HepG2 (cell line): ENCODE data around the gene SERBP1. TPM values are rescaled to one million over a fixed set of nuclear protein-coding genes. Genes with fewer than 3 reads are reported as not detected.

Experiments
- ATAC-seq: fragments of 200-7000 bp; cut with Tn5 transposase; 3 replicates; pipeline ENCODE4 v1.9.1; 2020; ENCODE audit warnings: mild to moderate bottlenecking, moderate library complexity
- BruUV-seq: library from RNA; stranded (reverse); fragments of 400-500 nt; replicated peaks from 2 replicates; lab custom pipeline; 2021; lab: Mats Ljungman, UMichigan
- CTCF ChIA-PET: fragments of 300-600 bp; formaldehyde crosslinking; extraction: SDS; loops from one replicate; lab custom pipeline; 2021; ENCODE audit warnings: low total read pairs, inconsistent platforms, low intra/inter-chr PET ratio; lab: Yijun Ruan, JAX
- POLR2A ChIA-PET: fragments of 350-600 bp; sonication (Branson Sonifier 250); formaldehyde crosslinking; loops from one replicate; lab custom pipeline; 2020; ENCODE audit warnings: antibody characterized with exemption, inconsistent platforms; lab: Yijun Ruan, JAX
- DNase-seq: peaks from one replicate; pipeline ENCODE4 v3.0.0-alpha.2; 2015; ENCODE audit warnings: low spot score
- FAIRE-seq: peaks from 3 replicates; lab custom pipeline; 2011; peaks lifted over from hg19 to GRCh38; lab: Jason Lieb, UNC
- H2AFZ ChIP-seq: one replicate; pipeline ENCODE4 v1.6.1; 2011; ENCODE audit warnings: low read length, inconsistent platforms
- H3K27ac ChIP-seq: fragments of 300-600 bp; 3 replicates; pipeline ENCODE4 v1.8.0; 2011; ENCODE audit warnings: mixed run types, mild to moderate bottlenecking, mixed read lengths, low read length, inconsistent platforms; ENCODE audit not compliant: insufficient read depth; ENCODE audit errors: extremely low read length
- H3K27me3 ChIP-seq, 2 experiments: fragments of 200-600 bp in 1 of 2; 2 replicates in 1 of 2; 3 replicates in 1 of 2; pipeline versions ENCODE4 v1.6.0 to v1.8.0; 2011; ENCODE audit warnings: low read length in 2 of 2, mild to moderate bottlenecking in 2 of 2, moderate library complexity in 2 of 2, inconsistent platforms in 1 of 2; ENCODE audit not compliant: insufficient read depth in 2 of 2, control insufficient read depth in 1 of 2
- H3K36me3 ChIP-seq, 2 experiments: fragments of 200-600 bp in 1 of 2; replicated peaks in 1 of 2; 2 replicates in 1 of 2; 3 replicates in 1 of 2; pipeline versions ENCODE4 v1.5.1 to v1.8.0; 2011; ENCODE audit warnings: low read length in 2 of 2, inconsistent platforms in 1 of 2; ENCODE audit not compliant: insufficient read depth in 2 of 2, control insufficient read depth in 1 of 2
- H3K4me1 ChIP-seq: 2 replicates; pipeline ENCODE4 v1.5.1; 2012; ENCODE audit warnings: low read length, inconsistent platforms; ENCODE audit not compliant: insufficient read depth
- H3K4me2 ChIP-seq: 2 replicates; pipeline ENCODE4 v1.6.0; 2011; ENCODE audit warnings: low read depth, low read length, inconsistent platforms
- H3K4me3 ChIP-seq, 3 experiments: fragments of 200-600 bp in 1 of 3; sonication (generic), shearing (Covaris generic) in 1 of 3; replicated peaks in 1 of 3; 2 replicates each; pipeline ENCODE4 v1.5.1; 2011 to 2016; ENCODE audit warnings: low read length in 3 of 3, inconsistent platforms in 2 of 3, low read depth in 2 of 3, mild to moderate bottlenecking in 2 of 3, control low read depth in 1 of 3, mixed read lengths in 1 of 3; ENCODE audit not compliant: insufficient read depth in 1 of 3
- H3K79me2 ChIP-seq: one replicate; pipeline ENCODE4 v1.6.1; 2011; ENCODE audit warnings: low read length, inconsistent platforms; ENCODE audit not compliant: insufficient read depth
- H3K9ac ChIP-seq: 2 replicates; pipeline ENCODE4 v1.6.0; 2011; ENCODE audit warnings: mild to moderate bottlenecking, low read depth, low read length, inconsistent platforms; ENCODE audit not compliant: insufficient read depth
- H3K9me3 ChIP-seq: 2 replicates; pipeline ENCODE4 v1.5.1; 2012; ENCODE audit warnings: mild to moderate bottlenecking, low read length
- H4K20me1 ChIP-seq: 2 replicates; pipeline ENCODE4 v1.6.0; 2011; ENCODE audit warnings: inconsistent platforms, mild to moderate bottlenecking, low read length, moderate library complexity; ENCODE audit not compliant: insufficient read depth
- MED13 ChIP-seq: sonication (generic); formaldehyde crosslinking; IDR thresholded peaks from 2 replicates; pipeline ENCODE4 v1.5.0; 2020; ENCODE audit warnings: missing genetic modification reagents
- MXD4 ChIP-seq: IDR thresholded peaks from 2 replicates; pipeline ENCODE4 v1.6.1; 2016; ENCODE audit warnings: mild to moderate bottlenecking, missing biosample characterization, missing genetic modification reagents
- MXI1 ChIP-seq: IDR thresholded peaks from 3 replicates; pipeline ENCODE4 v1.6.1; 2012; ENCODE audit warnings: low read depth, low read length, inconsistent platforms, borderline replicate concordance
- MYC ChIP-seq: sonication (generic); formaldehyde crosslinking; IDR thresholded peaks from 2 replicates; pipeline ENCODE4 v1.9.0; 2021; ENCODE audit warnings: missing genetic modification reagents, borderline replicate concordance
- PHF8 ChIP-seq: sonication (generic); formaldehyde crosslinking; IDR thresholded peaks from 2 replicates; pipeline ENCODE4 v1.5.0; 2020; ENCODE audit warnings: missing genetic modification reagents
- POLR2A ChIP-seq, 2 experiments: IDR thresholded peaks; 2 replicates each; pipeline ENCODE4 v1.6.1; 2011; ENCODE audit warnings: low read depth in 2 of 2, low read length in 2 of 2, mild to moderate bottlenecking in 1 of 2, moderate library complexity in 1 of 2; ENCODE audit not compliant: insufficient read depth in 1 of 2
- SAP130 ChIP-seq: IDR thresholded peaks from 2 replicates; pipeline ENCODE4 v1.6.1; 2016; ENCODE audit warnings: low read depth
- TAF1 ChIP-seq: sonication (generic); formaldehyde crosslinking; IDR thresholded peaks from 2 replicates; pipeline ENCODE4 v1.4.0; 2020; ENCODE audit warnings: missing genetic modification reagents
- TGIF2 ChIP-seq: IDR thresholded peaks from 2 replicates; pipeline ENCODE4 v1.6.1; 2016; ENCODE audit warnings: control low read depth, missing compliant biosample characterization
- WGBS: methylation state at CpG from one replicate; pipeline ENCODE4 v1.1.6; 2017; ENCODE audit warnings: low lambda C conversion rate; 5-methylcytosine and 5-hydroxymethylcytosine counted together
- in situ Hi-C: cut with HindIII; loops from 2 replicates; pipeline ENCODE4 v1.10.0; 2017; ENCODE audit warnings: low pct_unique_long_range_greater_than_20kb; ENCODE audit not compliant: extremely low pct_ligation_motif_present
- intact Hi-C: fragments of 100-400 bp; cut with micrococcal nuclease; formaldehyde crosslinking; loops from one replicate; pipeline ENCODE4 v1.10.0; 2022; ENCODE audit not compliant: unreplicated experiment
- polyA plus RNA-seq, 8 experiments: library from polyadenylated mRNA; depleted of rRNA in 3 of 8; stranded (reverse) in 7 of 8; unstranded in 1 of 8; fragments of >200 nt; fragmentation: Illumina TruSeq in 4 of 8; extraction: Trizol in 4 of 8; gene quantifications; 2 replicates each; pipeline versions ENCODE4 v1.2.1 to v1.2.3, GENCODE V29; 2011 to 2016; ENCODE audit warnings: low read depth in 4 of 8, missing spikeins in 1 of 8, mixed read lengths in 1 of 8; ENCODE audit not compliant: insufficient read depth in 1 of 8
- total RNA-seq, 5 experiments: library from RNA; depleted of rRNA; stranded (reverse); fragments of >200 nt; fragmentation: Illumina TruSeq; extraction: Trizol; gene quantifications; 2 replicates each; pipeline ENCODE4 v1.2.3, GENCODE V29; 2016; ENCODE audit warnings: low read depth in 1 of 5
- TF ChIP-seq, protein P1 (sequence below): sonication (generic); formaldehyde crosslinking; IDR thresholded peaks from 2 replicates; pipeline ENCODE4 v1.4.0; 2020; ENCODE audit warnings: missing genetic modification reagents
- TF ChIP-seq, protein P2 (sequence below): sonication (generic); formaldehyde crosslinking; IDR thresholded peaks from 2 replicates; pipeline ENCODE4 v1.5.0; 2020; ENCODE audit warnings: mild to moderate bottlenecking, low read depth, missing genetic modification reagents, borderline replicate concordance
- TF ChIP-seq, protein P3 (sequence below): sonication (generic); formaldehyde crosslinking; IDR thresholded peaks from 2 replicates; pipeline ENCODE4 v1.5.0; 2020; ENCODE audit warnings: mild to moderate bottlenecking, missing genetic modification reagents
- TF ChIP-seq, protein P4 (sequence below): IDR thresholded peaks from 2 replicates; pipeline ENCODE4 v1.6.1; 2016; ENCODE audit warnings: missing compliant biosample characterization, missing genetic modification reagents, borderline replicate concordance
- TF ChIP-seq, protein P5 (sequence below): sonication (generic); formaldehyde crosslinking; IDR thresholded peaks from 2 replicates; pipeline ENCODE4 v1.4.0; 2020; ENCODE audit warnings: mild to moderate bottlenecking, missing genetic modification reagents

SERBP1 gene
- total and polyA plus RNA-seq, 2 of the 13 experiments (the other 11 are each of a cell fraction or from before 2014, with no cell fraction given), result 175 to 281 TPM

DNA sequence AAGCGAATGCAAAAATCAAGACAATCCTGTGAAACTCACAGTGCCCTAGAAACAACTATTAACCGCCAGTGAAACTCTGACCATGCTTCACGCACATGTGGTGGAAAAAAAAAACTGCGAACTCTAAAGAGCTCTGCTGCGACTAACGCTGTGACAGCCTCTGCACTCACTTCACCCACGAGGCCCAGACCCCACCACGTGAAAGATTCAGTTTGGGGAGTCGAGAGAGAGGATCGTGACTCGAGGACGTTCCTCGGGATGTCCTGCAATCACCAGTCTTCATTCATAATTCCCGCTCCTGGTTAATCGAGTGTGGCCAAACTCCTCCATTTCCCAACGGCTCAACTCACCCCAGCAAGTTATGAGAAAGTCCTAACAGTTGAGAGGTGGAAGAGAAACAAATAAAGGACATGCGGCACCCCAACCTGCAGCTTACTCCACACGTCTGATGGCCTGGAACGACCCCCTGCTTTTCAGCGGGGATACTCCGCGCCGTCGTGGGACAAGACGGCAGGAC, 1.1 kb downstream of the SERBP1 start:
- in situ Hi-C loops (no loop called here), intact Hi-C loops (loop anchor here (5.0 kb wide), 1 partner anchor 258 kb away; the partner anchor contains the start of gene GADD45A)
- Histone ChIP-seq H3K27me3 (no peaks in the 10 kb centered on the region; a peak in 1 of 5 replicates), H3K4me1 (peaks cover 42% of the 10 kb centered on the region), H3K9me3 (no peaks in the 10 kb centered on the region), H3K36me3 (peaks cover 8 to 21% of the 10 kb centered on the region in 2 experiments), H3K79me2 (peaks cover 61% of the 10 kb centered on the region), H3K4me3 (peak overlapping the region; percentile 74 to 96 (median 77)), H3K27ac (peak overlapping the region; percentile 93), H2AFZ (no peak overlapping the region), H3K4me2 (peak overlapping the region; percentile 80), H4K20me1 (peaks cover 56% of the 10 kb centered on the region), H3K9ac (peak overlapping the region; percentile 93)
- BruUV-seq, result no TSS peak
- WGBS, result 2% methylated on average over 23 of the region's 25 CpGs
- ATAC-seq (no peak), DNase-seq (no peak), FAIRE-seq (no peak)
- ChIA-PET CTCF (no interaction called here), POLR2A (interaction anchor here (0.8 to 3.0 kb wide), 4 partner anchors 21 to 256 kb away, joined by 4 to 15 read pairs (median 6); partner anchors contain the start of gene GADD45A)
- TF ChIP-seq MYC (CRISPR knock-in tag) (peak; percentile 18; the same call in 1 of the 2 replicates), SAP130 (peak; percentile 72), PHF8 (CRISPR knock-in tag) (0 out of 2 replicates have a peak, but pooled peaks have one; percentile 3), MXI1 (peak; percentile 64; the same call in 1 of the 3 replicates), TGIF2 (CRISPR knock-in tag) (peak; percentile 80), MED13 (CRISPR knock-in tag) (no peak), TAF1 (CRISPR knock-in tag) (no peak), MXD4 (CRISPR knock-in tag) (peak; percentile 52; the same call in 1 of the 2 replicates), POLR2A (IDR thresholded peaks at IDR 0.05; ENCODE audit: insufficient read depth in 1 of 2, low read depth in 2 of 2, low read length in 2 of 2) (peak in 1 of 2 experiments; percentile 33; a peak in 1 of 4 replicates)
- TF ChIP-seq, protein P1, sequence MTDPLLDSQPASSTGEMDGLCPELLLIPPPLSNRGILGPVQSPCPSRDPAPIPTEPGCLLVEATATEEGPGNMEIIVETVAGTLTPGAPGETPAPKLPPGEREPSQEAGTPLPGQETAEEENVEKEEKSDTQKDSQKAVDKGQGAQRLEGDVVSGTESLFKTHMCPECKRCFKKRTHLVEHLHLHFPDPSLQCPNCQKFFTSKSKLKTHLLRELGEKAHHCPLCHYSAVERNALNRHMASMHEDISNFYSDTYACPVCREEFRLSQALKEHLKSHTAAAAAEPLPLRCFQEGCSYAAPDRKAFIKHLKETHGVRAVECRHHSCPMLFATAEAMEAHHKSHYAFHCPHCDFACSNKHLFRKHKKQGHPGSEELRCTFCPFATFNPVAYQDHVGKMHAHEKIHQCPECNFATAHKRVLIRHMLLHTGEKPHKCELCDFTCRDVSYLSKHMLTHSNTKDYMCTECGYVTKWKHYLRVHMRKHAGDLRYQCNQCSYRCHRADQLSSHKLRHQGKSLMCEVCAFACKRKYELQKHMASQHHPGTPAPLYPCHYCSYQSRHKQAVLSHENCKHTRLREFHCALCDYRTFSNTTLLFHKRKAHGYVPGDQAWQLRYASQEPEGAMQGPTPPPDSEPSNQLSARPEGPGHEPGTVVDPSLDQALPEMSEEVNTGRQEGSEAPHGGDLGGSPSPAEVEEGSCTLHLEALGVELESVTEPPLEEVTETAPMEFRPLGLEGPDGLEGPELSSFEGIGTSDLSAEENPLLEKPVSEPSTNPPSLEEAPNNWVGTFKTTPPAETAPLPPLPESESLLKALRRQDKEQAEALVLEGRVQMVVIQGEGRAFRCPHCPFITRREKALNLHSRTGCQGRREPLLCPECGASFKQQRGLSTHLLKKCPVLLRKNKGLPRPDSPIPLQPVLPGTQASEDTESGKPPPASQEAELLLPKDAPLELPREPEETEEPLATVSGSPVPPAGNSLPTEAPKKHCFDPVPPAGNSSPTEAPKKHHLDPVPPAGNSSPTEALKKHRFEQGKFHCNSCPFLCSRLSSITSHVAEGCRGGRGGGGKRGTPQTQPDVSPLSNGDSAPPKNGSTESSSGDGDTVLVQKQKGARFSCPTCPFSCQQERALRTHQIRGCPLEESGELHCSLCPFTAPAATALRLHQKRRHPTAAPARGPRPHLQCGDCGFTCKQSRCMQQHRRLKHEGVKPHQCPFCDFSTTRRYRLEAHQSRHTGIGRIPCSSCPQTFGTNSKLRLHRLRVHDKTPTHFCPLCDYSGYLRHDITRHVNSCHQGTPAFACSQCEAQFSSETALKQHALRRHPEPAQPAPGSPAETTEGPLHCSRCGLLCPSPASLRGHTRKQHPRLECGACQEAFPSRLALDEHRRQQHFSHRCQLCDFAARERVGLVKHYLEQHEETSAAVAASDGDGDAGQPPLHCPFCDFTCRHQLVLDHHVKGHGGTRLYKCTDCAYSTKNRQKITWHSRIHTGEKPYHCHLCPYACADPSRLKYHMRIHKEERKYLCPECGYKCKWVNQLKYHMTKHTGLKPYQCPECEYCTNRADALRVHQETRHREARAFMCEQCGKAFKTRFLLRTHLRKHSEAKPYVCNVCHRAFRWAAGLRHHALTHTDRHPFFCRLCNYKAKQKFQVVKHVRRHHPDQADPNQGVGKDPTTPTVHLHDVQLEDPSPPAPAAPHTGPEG, result no peak
- TF ChIP-seq, protein P2, sequence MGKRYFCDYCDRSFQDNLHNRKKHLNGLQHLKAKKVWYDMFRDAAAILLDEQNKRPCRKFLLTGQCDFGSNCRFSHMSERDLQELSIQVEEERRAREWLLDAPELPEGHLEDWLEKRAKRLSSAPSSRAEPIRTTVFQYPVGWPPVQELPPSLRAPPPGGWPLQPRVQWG, result no peak
- TF ChIP-seq, protein P3, sequence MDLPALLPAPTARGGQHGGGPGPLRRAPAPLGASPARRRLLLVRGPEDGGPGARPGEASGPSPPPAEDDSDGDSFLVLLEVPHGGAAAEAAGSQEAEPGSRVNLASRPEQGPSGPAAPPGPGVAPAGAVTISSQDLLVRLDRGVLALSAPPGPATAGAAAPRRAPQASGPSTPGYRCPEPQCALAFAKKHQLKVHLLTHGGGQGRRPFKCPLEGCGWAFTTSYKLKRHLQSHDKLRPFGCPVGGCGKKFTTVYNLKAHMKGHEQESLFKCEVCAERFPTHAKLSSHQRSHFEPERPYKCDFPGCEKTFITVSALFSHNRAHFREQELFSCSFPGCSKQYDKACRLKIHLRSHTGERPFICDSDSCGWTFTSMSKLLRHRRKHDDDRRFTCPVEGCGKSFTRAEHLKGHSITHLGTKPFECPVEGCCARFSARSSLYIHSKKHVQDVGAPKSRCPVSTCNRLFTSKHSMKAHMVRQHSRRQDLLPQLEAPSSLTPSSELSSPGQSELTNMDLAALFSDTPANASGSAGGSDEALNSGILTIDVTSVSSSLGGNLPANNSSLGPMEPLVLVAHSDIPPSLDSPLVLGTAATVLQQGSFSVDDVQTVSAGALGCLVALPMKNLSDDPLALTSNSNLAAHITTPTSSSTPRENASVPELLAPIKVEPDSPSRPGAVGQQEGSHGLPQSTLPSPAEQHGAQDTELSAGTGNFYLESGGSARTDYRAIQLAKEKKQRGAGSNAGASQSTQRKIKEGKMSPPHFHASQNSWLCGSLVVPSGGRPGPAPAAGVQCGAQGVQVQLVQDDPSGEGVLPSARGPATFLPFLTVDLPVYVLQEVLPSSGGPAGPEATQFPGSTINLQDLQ (CRISPR knock-in tag), result 0 out of 2 replicates have a peak, but pooled peaks have one; percentile 41
- TF ChIP-seq, protein P4, sequence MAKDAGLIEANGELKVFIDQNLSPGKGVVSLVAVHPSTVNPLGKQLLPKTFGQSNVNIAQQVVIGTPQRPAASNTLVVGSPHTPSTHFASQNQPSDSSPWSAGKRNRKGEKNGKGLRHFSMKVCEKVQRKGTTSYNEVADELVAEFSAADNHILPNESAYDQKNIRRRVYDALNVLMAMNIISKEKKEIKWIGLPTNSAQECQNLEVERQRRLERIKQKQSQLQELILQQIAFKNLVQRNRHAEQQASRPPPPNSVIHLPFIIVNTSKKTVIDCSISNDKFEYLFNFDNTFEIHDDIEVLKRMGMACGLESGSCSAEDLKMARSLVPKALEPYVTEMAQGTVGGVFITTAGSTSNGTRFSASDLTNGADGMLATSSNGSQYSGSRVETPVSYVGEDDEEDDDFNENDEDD, result 0 out of 2 replicates have a peak, but pooled peaks have one; percentile 25
- TF ChIP-seq, protein P5, sequence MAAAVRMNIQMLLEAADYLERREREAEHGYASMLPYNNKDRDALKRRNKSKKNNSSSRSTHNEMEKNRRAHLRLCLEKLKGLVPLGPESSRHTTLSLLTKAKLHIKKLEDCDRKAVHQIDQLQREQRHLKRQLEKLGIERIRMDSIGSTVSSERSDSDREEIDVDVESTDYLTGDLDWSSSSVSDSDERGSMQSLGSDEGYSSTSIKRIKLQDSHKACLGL (CRISPR knock-in tag), result peak; percentile 45; the same call in 1 of the 2 replicates
